Thyroid gland (tissue), 4 donors: ENCODE measurements around the gene NT5DC2. TPM values are rescaled to one million over a fixed set of nuclear protein-coding genes. Genes with fewer than 3 reads are reported as not detected.

ENCODE experiments used
- DNase-seq, 2 donors: peaks; one replicate each; pipeline ENCODE4 v3.0.0-alpha.2; 2019
- H3K27ac ChIP-seq, 3 donors: fragments of 200-600 bp; sonication (generic); 1 replicate in 2 of 3; 2 replicates in 1 of 3; pipeline ENCODE4 v1.5.1; 2016 to 2019; ENCODE audit warnings: mild to moderate bottlenecking in 1 of 3, moderate library complexity in 1 of 3
- H3K27me3 ChIP-seq: fragments of 200-600 bp; sonication (generic); one replicate; pipeline ENCODE4 v1.5.1; 2019
- H3K36me3 ChIP-seq, 2 donors: fragments of 200-600 bp; sonication (generic); one replicate each; pipeline ENCODE4 v1.5.1; 2016 to 2019
- H3K4me1 ChIP-seq, 2 donors: fragments of 200-600 bp; sonication (generic); one replicate each; pipeline ENCODE4 v1.5.1; 2017 to 2019
- H3K4me3 ChIP-seq, 3 donors: fragments of 200-600 bp; sonication (generic); replicated peaks in 1 of 3; 1 replicate in 2 of 3; 2 replicates in 1 of 3; pipeline ENCODE4 v1.5.1; 2016; ENCODE audit warnings: mild to moderate bottlenecking in 1 of 3
- H3K9me3 ChIP-seq: fragments of 200-600 bp; sonication (generic); one replicate; pipeline ENCODE4 v1.5.1; 2017
- POLR2A ChIP-seq, 2 donors: fragments of 450-650 bp; IDR thresholded peaks; one replicate each; pipeline ENCODE4 v1.6.1; 2017; ENCODE audit warnings: antibody characterized with exemption in 2 of 2, mild to moderate bottlenecking in 2 of 2, moderate library complexity in 1 of 2
- WGBS, 2 donors: methylation state at CpG; one replicate each; pipeline ENCODE4 v1.1.5; 2017; 5-methylcytosine and 5-hydroxymethylcytosine counted together
- intact Hi-C: fragments of 100-400 bp; cut with DNase I; formaldehyde crosslinking; loops from one replicate; pipeline ENCODE4 v1.15.1; 2023
- total RNA-seq, 4 donors: library from RNA; depleted of rRNA; stranded (reverse); fragments of >200 nt; gene quantifications; one replicate each; pipeline ENCODE4 v1.2.3, GENCODE V29; 2016
- TF ChIP-seq, protein P1 (sequence below), 6 experiments: fragments of 200-600 bp in 3 of 6; fragments of 450-650 bp in 3 of 6; sonication (generic) in 3 of 6; IDR thresholded peaks; one replicate each; pipeline ENCODE4 v1.5.1; 2016 to 2019; ENCODE audit warnings: antibody characterized with exemption in 6 of 6, mild to moderate bottlenecking in 2 of 6, inconsistent platforms in 1 of 6, moderate library complexity in 1 of 6

The NT5DC2 gene
- total RNA-seq, 4 donors from 2014 or later: 40.5 to 55.1 (median 45.0) TPM

DNA sequence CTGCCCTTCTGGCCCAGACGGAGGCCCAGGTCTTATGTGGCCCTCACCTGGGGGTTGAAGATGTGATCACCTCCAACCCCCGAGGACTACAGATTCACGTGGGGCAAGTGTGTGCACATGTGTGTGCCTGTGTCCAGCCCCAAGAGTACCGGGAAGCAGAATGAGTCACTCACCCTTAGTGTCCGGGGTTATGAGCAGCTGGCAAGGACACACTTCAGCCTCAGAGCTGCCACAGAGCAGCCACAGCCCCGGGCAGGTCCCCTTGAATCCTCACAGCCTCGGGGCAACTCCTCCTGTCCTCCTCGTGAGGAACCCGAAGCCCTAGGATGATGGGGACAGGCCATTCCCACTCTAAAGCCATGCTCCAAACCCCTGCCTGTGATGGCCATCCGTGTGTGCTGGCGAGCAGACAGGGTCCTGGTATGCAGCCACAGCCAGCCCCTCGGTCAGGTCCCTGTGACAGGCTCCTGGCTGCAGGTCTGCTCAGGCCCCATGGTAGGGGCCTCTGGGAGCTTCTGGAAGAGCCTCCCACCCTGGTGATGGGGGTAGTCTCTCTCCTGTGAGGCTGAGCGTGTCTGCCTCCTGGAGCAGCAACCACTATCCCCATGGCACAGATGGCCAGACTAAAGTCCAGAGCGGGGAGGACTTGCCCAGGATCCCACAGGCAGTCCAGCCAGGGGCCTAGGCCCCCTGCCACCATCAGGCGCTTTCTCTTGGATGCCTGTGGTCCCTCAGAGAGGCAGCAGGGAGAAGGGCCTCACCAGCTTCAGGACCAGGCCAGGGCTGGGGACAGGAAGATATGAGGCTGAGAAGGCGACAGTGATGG, 37.7 kb downstream of the NT5DC2 start:
- Histone ChIP-seq H3K4me3 (peak overlapping the region in 1 of 3 donors; percentile 5), H3K4me1 (peaks cover 3 to 29% of the 10 kb centered on the region in 2 donors), H3K27me3 (no peaks in the 10 kb centered on the region), H3K27ac (peak overlapping the region in 1 of 3 donors; percentile 39), H3K36me3 (peaks cover 13 to 15% of the 10 kb centered on the region in 2 donors), H3K9me3 (no peaks in the 10 kb centered on the region)
- no peak for DNase-seq
- 70 to 74% methylated on average over 9 to 15 of the region's 16 CpGs for WGBS, 2 donors
- intact Hi-C loops: no loop called here
- TF ChIP-seq, protein P1, sequence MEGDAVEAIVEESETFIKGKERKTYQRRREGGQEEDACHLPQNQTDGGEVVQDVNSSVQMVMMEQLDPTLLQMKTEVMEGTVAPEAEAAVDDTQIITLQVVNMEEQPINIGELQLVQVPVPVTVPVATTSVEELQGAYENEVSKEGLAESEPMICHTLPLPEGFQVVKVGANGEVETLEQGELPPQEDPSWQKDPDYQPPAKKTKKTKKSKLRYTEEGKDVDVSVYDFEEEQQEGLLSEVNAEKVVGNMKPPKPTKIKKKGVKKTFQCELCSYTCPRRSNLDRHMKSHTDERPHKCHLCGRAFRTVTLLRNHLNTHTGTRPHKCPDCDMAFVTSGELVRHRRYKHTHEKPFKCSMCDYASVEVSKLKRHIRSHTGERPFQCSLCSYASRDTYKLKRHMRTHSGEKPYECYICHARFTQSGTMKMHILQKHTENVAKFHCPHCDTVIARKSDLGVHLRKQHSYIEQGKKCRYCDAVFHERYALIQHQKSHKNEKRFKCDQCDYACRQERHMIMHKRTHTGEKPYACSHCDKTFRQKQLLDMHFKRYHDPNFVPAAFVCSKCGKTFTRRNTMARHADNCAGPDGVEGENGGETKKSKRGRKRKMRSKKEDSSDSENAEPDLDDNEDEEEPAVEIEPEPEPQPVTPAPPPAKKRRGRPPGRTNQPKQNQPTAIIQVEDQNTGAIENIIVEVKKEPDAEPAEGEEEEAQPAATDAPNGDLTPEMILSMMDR (IDR thresholded peaks at IDR 0.05): no peak
- no peak for TF ChIP-seq POLR2A (IDR thresholded peaks at IDR 0.05)

DNA sequence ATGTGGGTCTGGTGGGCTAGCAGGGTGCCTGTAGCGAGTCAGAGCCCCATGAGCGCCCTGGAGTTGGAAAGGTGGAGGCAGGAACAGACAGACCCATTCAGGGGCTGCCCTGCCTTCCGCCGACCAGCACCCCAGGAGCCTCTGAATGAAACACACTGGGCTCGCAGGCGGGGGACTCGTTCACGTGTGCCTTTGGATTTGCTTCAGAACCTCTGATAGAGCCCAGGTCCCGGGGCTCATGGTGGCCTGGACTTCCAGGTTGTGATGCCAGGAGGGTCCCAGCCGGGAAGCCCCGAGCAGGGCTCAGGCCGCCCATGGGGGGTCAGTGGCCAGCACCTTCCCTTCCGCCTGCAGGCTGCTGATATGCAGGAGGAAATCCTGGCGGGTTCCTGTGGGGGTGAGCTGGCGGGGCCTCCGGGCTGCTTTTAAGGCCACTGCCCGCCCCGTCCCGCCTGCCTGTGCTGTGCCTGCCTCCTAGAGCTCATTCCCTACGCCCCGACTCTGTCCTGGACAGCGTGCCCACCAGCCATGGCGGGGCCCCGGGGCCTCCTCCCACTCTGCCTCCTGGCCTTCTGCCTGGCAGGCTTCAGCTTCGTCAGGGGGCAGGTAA, 38.7 kb downstream of the NT5DC2 start, which contains the start of gene STAB1:
STAB1 (plus strand) TSS at position 453 of the 610 bp plus-strand sequence; CDS start at position 529, 76 bp downstream.
- peak; percentile 33 to 38 for DNase-seq
- no peak for TF ChIP-seq POLR2A (IDR thresholded peaks at IDR 0.05)
- TF ChIP-seq, protein P1 (IDR thresholded peaks at IDR 0.05): no peak
- H3K4me1 ChIP-seq: peaks cover 3 to 35% of the 10 kb centered on the region in 2 donors

DNA sequence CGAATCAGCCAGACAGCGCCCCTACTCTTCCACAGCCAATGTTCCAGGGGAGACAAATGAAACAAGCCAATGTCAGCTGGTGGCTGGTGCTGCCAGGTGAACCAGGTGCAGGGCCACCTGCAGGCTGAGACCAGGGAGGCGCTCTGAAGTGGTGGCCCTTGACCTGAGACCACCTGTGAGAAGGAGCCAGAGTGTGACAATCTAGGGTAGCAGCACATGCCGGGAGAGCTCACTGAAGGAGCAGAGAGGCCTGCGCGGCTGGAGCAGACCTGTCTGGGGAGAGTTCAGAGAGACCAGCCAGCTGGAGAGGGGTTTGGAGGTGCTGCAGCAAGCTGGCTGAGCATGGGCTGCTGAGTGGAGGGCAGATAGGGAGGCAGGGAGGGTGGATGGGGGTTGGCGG, 39.2 kb downstream of the NT5DC2 start:
- TF ChIP-seq POLR2A (IDR thresholded peaks at IDR 0.05): no peak
- TF ChIP-seq, protein P1 (IDR thresholded peaks at IDR 0.05): no peak
- peak; percentile 25 to 53 for DNase-seq
- peaks cover 6 to 40% of the 10 kb centered on the region in 2 donors for H3K4me1 ChIP-seq
- WGBS, 2 donors: 59 to 71% methylated on average over 7 of the region's 7 CpGs
- no peaks in the 10 kb centered on the region for H3K9me3 ChIP-seq
- H3K36me3 ChIP-seq: peaks cover 28 to 29% of the 10 kb centered on the region in 2 donors
- peak overlapping the region in 2 of 3 donors; percentile 17 for H3K27ac ChIP-seq
- H3K4me3 ChIP-seq: no peak overlapping the region
- intact Hi-C loops: no loop called here
- H3K27me3 ChIP-seq: no peaks in the 10 kb centered on the region

More for the DNA sequence above, 38.7 kb downstream of the NT5DC2 start, which contains the start of gene STAB1:
- WGBS, 2 donors: 55 to 62% methylated on average over 9 to 16 of the region's 25 CpGs
- Histone ChIP-seq H3K27ac (peak within 1 kb of the TSS in 2 of 3 donors; percentile 28 to 39), H3K27me3 (no peaks in the 10 kb centered on the region), H3K36me3 (peaks cover 23% of the 10 kb centered on the region in 2 donors), H3K9me3 (no peaks in the 10 kb centered on the region), H3K4me3 (peak within 1 kb of the TSS in 1 of 3 donors; percentile 5)
- intact Hi-C loops: no loop called here

DNA sequence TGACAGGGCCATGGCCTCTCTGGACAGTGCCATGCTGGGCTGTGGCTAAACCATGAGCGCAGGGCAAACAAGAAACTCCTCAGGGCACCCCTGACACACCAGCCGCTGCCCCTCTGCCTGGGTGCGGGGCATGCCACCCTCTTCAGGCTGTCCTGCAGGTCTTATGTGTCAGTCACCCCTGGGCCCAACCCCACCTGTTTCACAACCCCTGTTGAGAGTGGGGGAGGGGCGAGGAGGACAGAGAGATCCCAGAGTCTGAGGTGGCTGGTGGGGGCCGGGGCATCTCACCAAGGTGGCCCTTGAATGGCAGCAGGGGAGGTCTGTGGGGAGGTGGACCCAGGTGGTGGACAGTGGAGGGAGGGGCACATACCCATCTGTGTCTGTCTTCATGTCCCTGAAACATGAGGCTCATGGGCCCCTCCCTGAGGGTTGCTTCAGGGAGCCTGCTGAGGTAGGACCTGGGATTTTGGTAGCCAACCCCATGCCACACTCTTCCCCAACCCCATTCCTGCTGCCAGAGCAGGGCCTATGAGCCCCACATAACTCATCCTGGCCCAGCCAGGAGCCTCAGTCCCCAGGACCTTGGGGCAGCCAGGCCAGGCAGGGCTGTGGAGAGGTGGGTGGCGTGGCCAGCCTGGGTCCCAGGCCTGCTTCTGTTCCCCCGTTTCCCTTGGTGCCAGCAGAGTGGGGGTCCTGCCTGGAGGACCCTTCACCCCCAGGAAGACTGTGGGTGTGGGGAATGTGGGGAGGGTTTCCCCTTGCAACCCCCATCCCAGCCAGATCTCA, 40.2 kb downstream of the NT5DC2 start:
- H3K36me3 ChIP-seq: peaks cover 37 to 39% of the 10 kb centered on the region in 2 donors
- 92 to 96% methylated on average over 3 to 7 of the region's 7 CpGs for WGBS, 2 donors
- H3K4me1 ChIP-seq: peaks cover 6 to 40% of the 10 kb centered on the region in 2 donors

More for the DNA sequence above, 40.2 kb downstream of the NT5DC2 start:
- no peaks in the 10 kb centered on the region for H3K27me3 ChIP-seq
- TF ChIP-seq POLR2A (IDR thresholded peaks at IDR 0.05): no peak
- TF ChIP-seq, protein P1 (IDR thresholded peaks at IDR 0.05): no peak
- no peak for DNase-seq
- no peak overlapping the region for H3K27ac ChIP-seq
- H3K4me3 ChIP-seq: no peak overlapping the region
- no peaks in the 10 kb centered on the region for H3K9me3 ChIP-seq
- intact Hi-C loops: no loop called here
